Activated gamma-delta T cell treated with Interleukin-2 at 50 U/mL for 16 hours (primary cell): Measurements from ENCODE around the gene FCGR3A.
"Not testable (repeated sequence)": the region's sequence is repeated elsewhere in the genome, so short reads cannot be mapped to it uniquely, and the experiment has no call there.

Source experiments
- DNase-seq: peaks from one replicate; pipeline ENCODE4 v3.0.0-alpha.2; 2020

FCGR3A gene

GRCh38 chr1:161556143-161556542 is 6.5 kb upstream of the FCGR3A start:
- DNase-seq, result not testable (repeated sequence)

GRCh38 chr1:161554815-161555417 is 5.3 kb upstream of the FCGR3A start:
- not testable (repeated sequence) for DNase-seq

GRCh38 chr1:161554340-161554739 is 4.7 kb upstream of the FCGR3A start:
- DNase-seq, result not testable (repeated sequence)

GRCh38 chr1:161553631-161554030 is 4.0 kb upstream of the FCGR3A start:
- DNase-seq, result not testable (repeated sequence)

DNA sequence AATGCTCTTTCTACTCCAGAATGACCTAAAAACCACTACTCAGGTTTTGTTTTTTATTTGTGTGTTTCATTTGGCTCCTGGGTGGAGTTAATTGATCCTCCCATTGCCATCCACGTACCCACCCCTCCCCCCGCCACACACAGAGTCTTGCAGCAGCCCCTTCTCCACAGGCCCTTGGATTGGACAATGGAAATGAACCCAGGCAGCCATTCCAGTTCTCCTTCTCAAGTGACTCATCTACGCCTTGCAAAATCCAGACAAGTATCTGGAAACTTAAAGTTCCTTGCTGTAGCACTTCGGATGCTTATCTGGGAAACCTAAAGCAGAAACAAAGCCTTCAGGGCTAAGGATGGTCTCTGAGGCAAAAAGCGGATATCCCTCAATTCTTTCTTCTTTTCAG is 1.3 kb upstream of the FCGR3A start:
- DNase-seq, result not testable (repeated sequence)

DNA sequence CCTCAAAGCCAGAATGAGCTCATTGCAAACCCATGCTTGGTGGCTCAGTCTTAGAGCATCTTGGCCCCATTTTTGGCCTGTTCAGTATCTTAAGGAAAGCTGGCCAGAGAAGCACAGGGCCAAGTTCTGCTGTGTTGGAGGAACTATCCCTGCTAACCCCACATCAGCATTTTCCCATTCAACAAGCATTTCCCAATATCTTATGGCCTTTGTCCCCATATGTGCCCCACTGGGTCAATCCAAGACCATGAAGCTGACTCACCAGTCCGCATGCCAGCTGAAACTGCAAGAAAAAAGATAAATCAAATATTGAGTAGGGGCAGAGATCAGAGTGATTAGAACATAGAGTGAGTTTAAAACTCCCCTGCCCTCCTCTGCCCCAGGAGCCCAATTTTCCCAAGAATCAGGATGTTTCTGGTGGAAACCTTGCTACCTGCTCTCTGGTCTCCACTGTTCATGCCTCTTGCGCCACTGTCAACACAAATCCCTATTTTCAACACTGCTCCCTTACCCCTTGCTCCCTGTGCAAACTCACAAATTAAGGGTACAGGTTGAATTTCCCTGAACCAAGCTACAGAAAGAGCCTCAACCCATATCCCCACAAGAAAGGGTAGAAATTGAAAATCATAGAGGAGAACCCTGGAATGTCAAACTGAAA is 740 bp downstream of the FCGR3A start:
- not testable (repeated sequence) for DNase-seq

DNA sequence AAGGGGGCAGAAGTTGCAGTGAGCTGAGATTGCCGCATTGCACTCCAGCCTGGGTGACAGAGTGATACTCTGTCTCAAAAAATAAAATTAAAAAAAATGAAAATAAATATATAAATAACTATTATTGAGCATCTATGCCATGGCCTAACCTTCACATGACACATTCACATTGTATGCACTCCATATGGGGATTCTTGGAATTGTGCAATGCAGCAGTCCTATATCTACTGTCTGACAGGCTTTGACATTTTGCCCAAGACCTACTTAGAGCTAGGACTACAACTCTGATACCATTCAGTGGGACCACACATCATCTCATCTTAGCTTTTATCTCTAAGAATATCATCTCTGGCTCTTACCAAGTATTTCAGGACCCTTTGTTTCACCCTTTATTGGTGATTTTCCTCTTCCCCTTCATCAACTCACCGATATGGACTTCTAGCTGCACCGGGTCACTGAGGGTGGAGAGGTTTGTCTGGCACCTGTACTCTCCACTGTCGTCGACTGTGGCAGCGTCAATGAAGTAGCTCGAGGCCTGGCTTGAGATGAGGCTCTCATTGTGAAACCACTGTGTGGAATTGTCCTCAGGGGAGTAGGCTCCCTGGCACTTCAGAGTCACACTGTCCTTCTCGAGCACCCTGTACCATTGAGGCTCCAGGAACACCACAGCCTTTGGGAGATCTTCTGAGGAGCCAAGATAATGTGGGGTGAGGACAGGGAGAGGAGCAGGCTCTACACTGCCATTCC is 1.4 kb downstream of the FCGR3A start:
- DNase-seq, result not testable (repeated sequence)

- DNase-seq, result not testable (repeated sequence)
These were observed 4.5 kb downstream of the FCGR3A start for GRCh38 chr1:161545005-161545731.

- not testable (repeated sequence) for DNase-seq
These were observed 6.5 kb downstream of the FCGR3A start for GRCh38 chr1:161543125-161543524.

- peak; percentile 46 for DNase-seq
These were observed 7.5 kb downstream of the FCGR3A start for GRCh38 chr1:161542091-161542559.

DNA sequence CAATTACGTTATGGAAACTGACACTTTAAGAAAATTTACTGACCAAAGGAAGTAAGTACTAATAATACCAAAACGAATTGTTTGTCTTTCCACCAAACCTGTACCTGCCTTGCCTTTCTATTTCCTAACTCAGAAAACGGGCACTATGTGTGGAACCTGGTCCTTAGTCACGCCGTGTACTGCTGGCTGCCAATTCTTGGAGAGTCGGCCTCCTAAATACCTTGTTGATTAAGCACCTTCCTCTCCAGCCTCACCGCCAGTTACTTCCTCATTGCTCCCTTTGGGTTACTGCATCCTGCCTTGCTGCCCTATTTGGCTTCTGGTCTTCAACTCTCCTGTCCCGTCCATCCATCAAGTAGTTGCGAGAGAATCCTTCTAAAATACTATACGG is 9.1 kb downstream of the FCGR3A start:
- DNase-seq, result not testable (repeated sequence)

GRCh38 chr1:161539731-161540569 is 9.7 kb downstream of the FCGR3A start:
- peak; percentile 83 for DNase-seq

GRCh38 chr1:161538925-161539479 is 10.6 kb downstream of the FCGR3A start:
- not testable (repeated sequence) for DNase-seq

GRCh38 chr1:161537068-161537669 is 12.4 kb downstream of the FCGR3A start:
- DNase-seq, result not testable (repeated sequence)

- not testable (repeated sequence) for DNase-seq
These were observed 16.7 kb downstream of the FCGR3A start for GRCh38 chr1:161532644-161533567.

- DNase-seq, result no peak
These were observed 17.5 kb downstream of the FCGR3A start for GRCh38 chr1:161531986-161532643.

DNA sequence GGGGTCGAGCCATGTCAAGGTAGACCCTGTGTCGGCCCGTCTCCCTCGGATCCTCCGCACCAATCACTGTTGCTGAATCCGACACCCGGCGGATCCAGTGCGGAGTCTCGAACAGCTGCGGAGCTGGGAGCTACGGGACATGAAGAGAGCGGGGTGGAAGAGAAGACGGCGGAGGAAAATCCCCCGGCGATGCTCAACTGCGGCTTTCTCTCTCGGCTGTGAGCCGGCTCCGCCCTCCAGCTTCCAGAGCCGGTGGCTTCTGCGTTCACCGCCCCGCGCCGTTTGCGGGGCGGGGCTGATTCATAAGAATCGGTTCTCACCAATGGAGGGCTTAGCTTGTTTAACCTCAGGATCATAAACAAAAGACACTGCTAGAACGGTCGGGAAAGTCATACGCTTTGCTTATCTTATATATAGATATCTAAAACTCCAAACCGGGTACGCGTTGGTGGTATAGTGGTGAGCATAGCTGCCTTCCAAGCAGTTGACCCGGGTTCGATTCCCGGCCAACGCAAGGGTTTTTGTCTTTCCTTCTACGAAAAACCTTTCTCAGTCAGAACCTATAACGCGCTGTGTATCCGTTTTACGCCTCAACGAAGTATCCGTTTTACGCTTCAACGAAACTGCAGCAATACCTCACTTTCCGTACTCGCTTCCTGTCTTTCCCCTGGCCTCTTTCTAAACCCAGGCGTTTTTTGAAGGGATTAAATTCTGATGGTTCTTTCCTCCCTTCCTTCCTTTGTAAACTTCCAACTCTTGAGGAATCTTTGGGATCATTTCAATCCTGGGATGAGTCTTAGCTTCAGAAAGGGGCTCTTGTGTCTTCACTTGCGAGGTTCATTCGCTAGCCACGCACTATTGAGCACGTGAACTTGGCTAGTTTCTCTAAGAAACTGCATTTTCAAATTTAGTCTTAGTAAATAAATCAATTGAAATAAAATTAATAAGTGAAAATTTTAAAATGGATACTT is 18.7 kb downstream of the FCGR3A start:
- DNase-seq, result peak; percentile 84

DNA sequence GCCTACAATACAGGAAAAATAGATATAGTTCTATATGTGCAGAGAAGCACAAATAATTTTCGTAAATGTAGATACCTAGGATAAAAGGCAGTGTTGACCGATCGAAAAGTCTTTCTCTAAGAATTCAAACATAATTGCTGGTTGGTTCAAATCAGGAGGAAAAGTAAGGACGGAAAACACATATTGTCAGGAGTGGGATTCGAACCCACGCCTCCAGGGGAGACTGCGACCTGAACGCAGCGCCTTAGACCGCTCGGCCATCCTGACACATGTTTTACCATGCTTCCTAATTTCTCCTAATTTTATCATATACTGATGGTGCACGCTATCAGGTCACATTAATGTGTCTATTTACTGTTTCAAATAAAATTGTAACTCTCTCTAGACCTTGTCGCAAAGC is 19.5 kb downstream of the FCGR3A start:
- peak; percentile 46 for DNase-seq
